Measurements from ENCODE around the gene RGN. TPM values are rescaled to one million over a fixed set of nuclear protein-coding genes. Genes with fewer than 3 reads are reported as not detected.

Gene RGN
- 4.0 and 5.0 TPM in 2 replicates for total RNA-seq

DNA sequence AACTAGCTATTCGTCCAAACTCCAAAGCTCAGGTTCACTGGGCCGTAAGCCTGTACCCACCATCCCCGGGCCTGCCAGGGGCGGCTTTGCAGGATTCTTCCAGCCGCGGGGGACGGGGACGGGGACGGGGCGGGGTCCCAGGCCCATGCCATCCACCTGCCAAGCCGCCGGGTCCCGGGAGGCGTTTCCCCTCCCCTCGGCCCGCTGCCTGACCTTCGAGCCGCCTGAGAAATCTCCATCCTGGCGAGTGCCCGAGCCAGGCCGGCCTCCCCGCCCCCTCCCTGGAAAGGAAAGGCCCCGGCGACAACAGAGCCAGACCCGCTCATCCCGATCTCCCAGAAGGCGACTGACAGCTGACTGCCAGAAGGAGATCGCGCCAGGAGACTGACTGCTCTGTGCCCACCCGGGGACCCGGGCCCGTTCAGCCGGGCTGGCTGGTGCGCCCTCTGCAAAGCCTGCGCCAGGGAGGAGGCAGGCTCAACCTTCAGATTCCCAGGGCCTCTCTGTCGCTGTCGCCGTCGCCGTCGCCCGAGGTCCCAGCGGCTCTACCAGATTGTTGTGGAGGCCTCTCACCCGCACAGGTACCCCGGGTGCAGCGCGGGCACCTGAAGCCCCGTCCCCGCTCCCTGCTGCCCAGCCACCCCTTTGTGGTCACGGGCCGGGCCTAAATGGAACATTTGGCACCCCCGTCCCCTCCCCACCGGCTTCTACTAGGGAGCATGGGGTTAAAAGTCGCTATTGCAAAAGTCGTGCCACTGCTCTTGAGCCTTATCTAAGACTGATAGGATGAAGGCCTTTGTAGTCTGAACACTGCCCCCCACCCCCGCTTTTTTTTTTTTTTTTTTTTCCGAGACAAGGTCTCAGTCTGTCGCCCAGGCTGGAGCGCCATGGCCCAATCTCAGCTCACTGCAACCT, at the start of gene RGN:
Gene RGN, plus strand, starts transcription at position 315 of the 915 bp plus-strand sequence. CDS start 2,702 bp downstream, outside the sequence.

Small RNA genes within 50 kb of the gene (small RNA-seq; reads per million reads assigned to genes)
- gene RNU12-2P, result 0.27 reads per million
- gene RNU6-1189P, result not detected

Other genes starting within 250 kb of the RGN start
- 31.2 and 32.5 TPM in 2 replicates for gene RP2, start 241.4 kb upstream of the RGN start, total RNA-seq
- gene JADE3, start 166.0 kb upstream of the RGN start, total RNA-seq, result 4.9 and 5.0 TPM in 2 replicates
- 36.3 and 40.1 TPM in 2 replicates for gene NDUFB11, start 66.3 kb downstream of the RGN start, total RNA-seq
- gene RBM10, start 66.8 kb downstream of the RGN start, total RNA-seq, result 53.7 and 59.2 TPM in 2 replicates
- gene UBA1, start 115.4 kb downstream of the RGN start, total RNA-seq, result 229 and 266 TPM in 2 replicates
- gene CDK16, start 140.2 kb downstream of the RGN start, total RNA-seq, result 113 and 121 TPM in 2 replicates
- gene USP11, start 154.6 kb downstream of the RGN start, total RNA-seq, result 35.6 and 45.6 TPM in 2 replicates